ENCODE measurements around the gene TRERF1.

DNA sequence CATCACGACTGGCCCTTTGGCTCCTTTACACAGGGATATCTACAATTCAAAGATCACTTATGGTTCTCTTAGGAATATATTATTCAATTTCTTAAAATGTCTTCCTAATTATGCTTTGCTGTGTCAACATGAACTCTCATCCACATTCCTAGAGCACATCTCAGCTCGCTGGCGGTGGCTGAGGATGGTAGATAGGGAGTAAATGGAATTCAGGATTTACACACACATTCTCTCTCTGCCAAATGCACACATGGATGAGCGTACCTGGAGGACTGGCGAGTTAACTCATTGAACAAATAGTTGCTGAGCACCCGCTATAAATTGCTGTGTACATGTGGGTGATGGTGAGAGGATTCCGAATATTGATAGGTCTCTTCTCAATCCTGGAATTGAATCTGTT lies 229.3 kb downstream of the TRERF1 start:
- TF ChIP-seq ZFP30 (CRISPR knock-in tag; IDR thresholded peaks at IDR 0.05), result no peak
- no peak for TF ChIP-seq PPARA (CRISPR knock-in tag; IDR thresholded peaks at IDR 0.05; ENCODE audit: borderline replicate concordance)
- TF ChIP-seq SNAI2 (CRISPR knock-in tag; IDR thresholded peaks at IDR 0.05), result no peak
- TF ChIP-seq ZFP3 (CRISPR knock-in tag; IDR thresholded peaks at IDR 0.05), result no peak
- TF ChIP-seq, protein P1, sequence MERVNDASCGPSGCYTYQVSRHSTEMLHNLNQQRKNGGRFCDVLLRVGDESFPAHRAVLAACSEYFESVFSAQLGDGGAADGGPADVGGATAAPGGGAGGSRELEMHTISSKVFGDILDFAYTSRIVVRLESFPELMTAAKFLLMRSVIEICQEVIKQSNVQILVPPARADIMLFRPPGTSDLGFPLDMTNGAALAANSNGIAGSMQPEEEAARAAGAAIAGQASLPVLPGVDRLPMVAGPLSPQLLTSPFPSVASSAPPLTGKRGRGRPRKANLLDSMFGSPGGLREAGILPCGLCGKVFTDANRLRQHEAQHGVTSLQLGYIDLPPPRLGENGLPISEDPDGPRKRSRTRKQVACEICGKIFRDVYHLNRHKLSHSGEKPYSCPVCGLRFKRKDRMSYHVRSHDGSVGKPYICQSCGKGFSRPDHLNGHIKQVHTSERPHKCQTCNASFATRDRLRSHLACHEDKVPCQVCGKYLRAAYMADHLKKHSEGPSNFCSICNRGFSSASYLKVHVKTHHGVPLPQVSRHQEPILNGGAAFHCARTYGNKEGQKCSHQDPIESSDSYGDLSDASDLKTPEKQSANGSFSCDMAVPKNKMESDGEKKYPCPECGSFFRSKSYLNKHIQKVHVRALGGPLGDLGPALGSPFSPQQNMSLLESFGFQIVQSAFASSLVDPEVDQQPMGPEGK (CRISPR knock-in tag; IDR thresholded peaks at IDR 0.05; ENCODE audit: borderline replicate concordance), result no peak
- TF ChIP-seq BACH2 (CRISPR knock-in tag; IDR thresholded peaks at IDR 0.05; ENCODE audit: borderline replicate concordance), result no peak
- no peak for TF ChIP-seq TCF4 (CRISPR knock-in tag; IDR thresholded peaks at IDR 0.05; ENCODE audit: borderline replicate concordance)
- no peak for TF ChIP-seq ZNF70 (CRISPR knock-in tag; IDR thresholded peaks at IDR 0.05)
- no peak for TF ChIP-seq GLIS3 (CRISPR knock-in tag; IDR thresholded peaks at IDR 0.05)
